Progenitor cell of endocrine pancreas (in vitro differentiated cells): Measurements from ENCODE around the gene EIF5. TPM values are rescaled to one million over a fixed set of nuclear protein-coding genes. Genes with fewer than 3 reads are reported as not detected.

ENCODE experiments used
- DNase-seq: peaks from one replicate; pipeline ENCODE4 v3.0.0; 2021; ENCODE audit warnings: low spot score; ENCODE audit not compliant: unreplicated experiment
- H3K27ac Mint-ChIP-seq: 2 replicates; pipeline ENCODE4 v1.8.0; 2021; ENCODE audit warnings: mild to moderate bottlenecking, moderate library complexity, mixed read lengths
- H3K27me3 Mint-ChIP-seq: 2 replicates; pipeline ENCODE4 v1.8.0; 2021; ENCODE audit warnings: mixed read lengths
- H3K36me3 Mint-ChIP-seq: 2 replicates; pipeline ENCODE4 v1.8.0; 2022; ENCODE audit warnings: mixed read lengths; ENCODE audit not compliant: insufficient read depth
- H3K4me1 Mint-ChIP-seq: 2 replicates; pipeline ENCODE4 v1.8.0; 2021; ENCODE audit warnings: low read depth, mixed read lengths
- H3K4me3 Mint-ChIP-seq: 2 replicates; pipeline ENCODE4 v1.8.0; 2021; ENCODE audit warnings: low read depth, mild to moderate bottlenecking, moderate library complexity, mixed read lengths
- H3K9me3 Mint-ChIP-seq: 2 replicates; pipeline ENCODE4 v1.8.0; 2021; ENCODE audit warnings: low read depth, mixed read lengths
- CTCF ChIP-seq: fragments of 200-600 bp; sonication (generic); IDR thresholded peaks from one replicate; pipeline ENCODE4 v1.5.0; 2021; ENCODE audit warnings: antibody characterized with exemption, mild to moderate bottlenecking; ENCODE audit not compliant: unreplicated experiment
- total RNA-seq: library from RNA; stranded (reverse); gene quantifications from 2 replicates; pipeline ENCODE4 v1.2.1, GENCODE V29; 2021

Gene EIF5
- total RNA-seq, 1 donor from 2014 or later, result 384 TPM

DNA sequence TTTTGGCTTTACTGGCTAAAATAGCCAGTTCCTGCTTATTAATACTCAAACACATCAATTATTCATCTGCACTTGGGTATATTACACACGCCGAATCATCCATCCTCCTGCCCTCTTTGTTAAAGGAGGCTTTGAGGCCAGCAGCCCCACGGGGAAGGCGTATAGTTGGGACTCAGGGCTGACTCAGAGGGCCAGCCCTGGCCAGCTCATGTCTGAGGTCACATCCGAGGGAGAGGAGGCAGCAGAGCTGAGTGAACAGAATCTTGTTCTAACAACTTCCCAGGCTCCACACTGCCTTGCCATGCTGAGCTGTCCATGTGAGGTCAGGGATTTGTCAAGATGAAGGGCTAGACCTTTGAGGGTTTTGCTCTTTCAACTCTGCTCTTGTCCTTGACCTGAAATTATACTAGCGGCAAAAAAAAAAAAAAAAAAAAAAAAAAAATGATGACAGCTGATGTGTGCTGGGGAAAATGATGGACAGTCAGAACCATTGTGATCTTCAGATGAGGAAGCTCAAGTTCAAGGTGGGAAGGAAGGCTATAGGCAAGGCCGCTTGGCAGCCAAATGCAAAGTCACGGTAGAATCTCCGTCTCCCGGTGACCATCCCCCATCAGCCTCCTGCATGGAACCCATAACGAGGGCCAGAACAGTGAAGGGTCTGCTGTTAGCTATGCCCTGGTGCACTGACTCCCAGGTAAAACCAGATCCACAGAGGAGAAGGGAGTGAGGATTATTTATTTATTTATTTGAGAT, 38.7 kb downstream of the EIF5 start:
- Mint-ChIP-seq H3K36me3 (no peaks in the 10 kb centered on the region), H3K4me1 (no peaks in the 10 kb centered on the region), H3K9me3 (no peaks in the 10 kb centered on the region), H3K4me3 (no peak overlapping the region), H3K27me3 (peaks cover 10% of the 10 kb centered on the region), H3K27ac (peak overlapping the region; percentile 43)
- no peak for DNase-seq
- TF ChIP-seq CTCF, result no peak

DNA sequence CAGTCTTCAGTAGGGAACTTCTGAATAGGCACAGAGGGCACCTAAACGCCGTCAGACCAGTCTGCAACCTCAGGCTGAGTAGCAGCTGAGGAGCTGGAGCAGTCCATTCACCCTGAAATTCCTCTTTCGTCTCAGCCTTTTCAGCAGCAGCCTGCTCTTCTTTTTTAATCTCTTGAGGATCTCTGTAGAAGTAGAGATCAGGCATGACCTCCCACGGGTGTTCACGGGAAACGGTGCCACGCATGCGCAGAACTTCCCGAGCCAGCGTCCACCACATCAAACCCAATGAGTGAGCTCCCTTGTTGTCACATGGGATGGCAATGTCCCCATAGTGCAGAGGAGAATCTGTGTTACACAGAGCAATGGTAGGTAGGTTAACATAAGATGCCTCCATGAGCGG, 40.1 kb downstream of the EIF5 start:
- Mint-ChIP-seq H3K27me3 (peaks cover 15% of the 10 kb centered on the region), H3K9me3 (no peaks in the 10 kb centered on the region), H3K4me1 (no peaks in the 10 kb centered on the region), H3K4me3 (no peak overlapping the region), H3K36me3 (no peaks in the 10 kb centered on the region), H3K27ac (no peak overlapping the region)
- no peak for TF ChIP-seq CTCF
- no peak for DNase-seq

GRCh38 chr14:103377522-103378037, 43.5 kb downstream of the EIF5 start:
- Mint-ChIP-seq H3K9me3 (no peaks in the 10 kb centered on the region), H3K36me3 (no peaks in the 10 kb centered on the region), H3K4me1 (no peaks in the 10 kb centered on the region), H3K27ac (no peak overlapping the region), H3K4me3 (no peak overlapping the region), H3K27me3 (peaks cover 31% of the 10 kb centered on the region)
- DNase-seq, result no peak
- TF ChIP-seq CTCF, result no peak

DNA sequence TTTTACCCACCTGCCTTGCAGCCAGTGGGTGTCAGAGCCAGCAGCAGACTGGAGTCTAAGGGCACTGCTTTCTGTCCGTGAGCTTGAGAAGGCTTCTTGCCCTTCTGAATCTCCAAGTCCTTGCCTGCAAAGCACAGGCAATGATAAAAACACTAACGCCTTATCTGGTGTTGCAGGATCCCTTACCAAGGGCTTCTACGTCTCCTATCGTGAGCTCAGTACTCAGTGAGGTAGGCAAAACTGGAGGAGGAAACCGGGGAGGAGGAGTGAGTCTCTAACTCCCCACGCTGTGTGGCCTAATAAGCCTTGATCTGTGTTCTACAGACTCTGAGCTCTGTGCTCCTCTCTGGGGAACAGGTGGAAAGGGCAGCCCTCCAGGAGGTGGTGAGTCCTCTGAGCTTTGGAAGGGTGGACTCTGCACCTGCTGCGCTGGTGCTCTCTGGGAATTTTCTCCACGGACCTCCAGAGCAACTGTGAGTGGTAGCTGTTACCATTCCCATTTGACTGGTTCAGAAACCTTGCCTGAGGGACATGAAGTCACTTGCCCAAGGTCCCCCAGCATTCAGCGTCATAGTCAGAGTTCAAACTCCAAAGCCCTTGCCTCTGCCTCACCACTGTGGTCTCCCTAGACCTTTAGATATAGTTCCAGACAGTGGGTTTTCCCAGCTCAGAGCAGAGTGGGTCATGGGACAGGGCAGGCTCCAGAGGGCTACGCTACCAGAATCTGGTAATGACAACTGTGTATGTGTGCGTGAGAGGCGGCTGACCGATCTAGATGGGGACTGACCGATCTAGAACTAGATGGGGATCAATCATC, 44.2 kb downstream of the EIF5 start:
- Mint-ChIP-seq H3K27ac (no peak overlapping the region), H3K36me3 (no peaks in the 10 kb centered on the region), H3K27me3 (peaks cover 34% of the 10 kb centered on the region), H3K4me1 (no peaks in the 10 kb centered on the region), H3K4me3 (no peak overlapping the region), H3K9me3 (no peaks in the 10 kb centered on the region)
- DNase-seq, result no peak
- TF ChIP-seq CTCF, result no peak

- Mint-ChIP-seq H3K36me3 (no peaks in the 10 kb centered on the region), H3K27ac (no peak overlapping the region), H3K4me3 (no peak overlapping the region), H3K27me3 (peaks cover 24% of the 10 kb centered on the region), H3K9me3 (no peaks in the 10 kb centered on the region), H3K4me1 (no peaks in the 10 kb centered on the region)
- no peak for DNase-seq
- no peak for TF ChIP-seq CTCF
Measured at GRCh38 chr14:103380719-103381377, 46.8 kb downstream of the EIF5 start.
